ACC112 (cell line): ENCODE measurements around the gene ITGA2B.

Experiments
- H2AFZ ChIP-seq: fragments of 200-600 bp; sonication (generic); one replicate; pipeline ENCODE4 v1.6.0; 2017; ENCODE audit warnings: antibody characterized with exemption, low read length; ENCODE audit not compliant: unreplicated experiment
- H3K27ac ChIP-seq: fragments of 200-600 bp; sonication (generic); 2 replicates; pipeline ENCODE4 v1.5.1; 2014; ENCODE audit warnings: low read depth, mild to moderate bottlenecking, antibody characterized with exemption, low read length, moderate library complexity
- H3K27me3 ChIP-seq: fragments of 200-600 bp; sonication (generic); 2 replicates; pipeline ENCODE4 v1.6.1; 2014; ENCODE audit warnings: mild to moderate bottlenecking, antibody characterized with exemption, low read length, moderate library complexity, mixed read lengths; ENCODE audit not compliant: insufficient read depth
- H3K36me3 ChIP-seq: fragments of 200-600 bp; sonication (generic); 2 replicates; pipeline ENCODE4 v1.6.1; 2016; ENCODE audit warnings: mild to moderate bottlenecking, antibody characterized with exemption, low read length, moderate library complexity, mixed read lengths; ENCODE audit not compliant: insufficient read depth
- H3K4me1 ChIP-seq: fragments of 200-600 bp; sonication (generic); one replicate; pipeline ENCODE4 v1.6.1; 2016; ENCODE audit warnings: low read length, mixed read lengths; ENCODE audit not compliant: insufficient read depth, unreplicated experiment, control insufficient read depth
- H3K4me3 ChIP-seq: fragments of 200-600 bp; sonication (generic); 2 replicates; pipeline ENCODE4 v1.5.1; 2014; ENCODE audit warnings: mild to moderate bottlenecking, low read depth, low read length
- H3K79me2 ChIP-seq: fragments of 200-600 bp; sonication (generic); one replicate; pipeline ENCODE4 v1.6.0; 2016; ENCODE audit warnings: low read length; ENCODE audit not compliant: control insufficient read depth, unreplicated experiment, insufficient read depth

ITGA2B gene

GRCh38 chr17:44390250-44390870 lies 911 bp upstream of the ITGA2B start:
- Histone ChIP-seq H3K79me2 (no peaks in the 10 kb centered on the region), H3K27ac (no peak overlapping the region), H2AFZ (no peak overlapping the region), H3K4me1 (no peaks in the 10 kb centered on the region), H3K4me3 (no peak overlapping the region), H3K36me3 (no peaks in the 10 kb centered on the region), H3K27me3 (peaks cover 15% of the 10 kb centered on the region)

GRCh38 chr17:44389723-44390202 lies 314 bp upstream of the ITGA2B start:
- Histone ChIP-seq H2AFZ (no peak overlapping the region), H3K4me3 (no peak overlapping the region), H3K27me3 (peaks cover 16% of the 10 kb centered on the region), H3K27ac (no peak overlapping the region), H3K79me2 (no peaks in the 10 kb centered on the region), H3K4me1 (no peaks in the 10 kb centered on the region), H3K36me3 (no peaks in the 10 kb centered on the region)

GRCh38 chr17:44387804-44388203 lies 1.6 kb downstream of the ITGA2B start:
- Histone ChIP-seq H3K4me1 (no peaks in the 10 kb centered on the region), H3K27ac (no peak overlapping the region), H3K36me3 (no peaks in the 10 kb centered on the region), H3K4me3 (no peak overlapping the region), H2AFZ (no peak overlapping the region), H3K27me3 (peaks cover 34% of the 10 kb centered on the region), H3K79me2 (no peaks in the 10 kb centered on the region)

GRCh38 chr17:44386182-44386525 lies 3.3 kb downstream of the ITGA2B start:
- Histone ChIP-seq H3K36me3 (no peaks in the 10 kb centered on the region), H3K27ac (no peak overlapping the region), H3K79me2 (no peaks in the 10 kb centered on the region), H2AFZ (no peak overlapping the region), H3K27me3 (peaks cover 38% of the 10 kb centered on the region), H3K4me3 (peak overlapping the region; percentile 74), H3K4me1 (no peaks in the 10 kb centered on the region)

GRCh38 chr17:44385287-44386181 lies 3.9 kb downstream of the ITGA2B start:
- Histone ChIP-seq H3K36me3 (no peaks in the 10 kb centered on the region), H3K27ac (no peak overlapping the region), H2AFZ (peak overlapping the region; percentile 77)

GRCh38 chr17:44384823-44385286 lies 4.6 kb downstream of the ITGA2B start:
- Histone ChIP-seq H3K27me3 (peaks cover 38% of the 10 kb centered on the region), H3K79me2 (no peaks in the 10 kb centered on the region), H3K27ac (no peak overlapping the region), H3K4me3 (peak overlapping the region; percentile 74), H3K4me1 (no peaks in the 10 kb centered on the region), H3K36me3 (no peaks in the 10 kb centered on the region), H2AFZ (peak overlapping the region; percentile 19)

More at GRCh38 chr17:44385287-44386181, 3.9 kb downstream of the ITGA2B start:
- no peaks in the 10 kb centered on the region for H3K79me2 ChIP-seq
- H3K4me1 ChIP-seq: no peaks in the 10 kb centered on the region
- H3K27me3 ChIP-seq: peaks cover 38% of the 10 kb centered on the region
- peak overlapping the region; percentile 74 for H3K4me3 ChIP-seq

- Histone ChIP-seq H3K27me3 (peaks cover 38% of the 10 kb centered on the region), H3K36me3 (no peaks in the 10 kb centered on the region), H3K27ac (no peak overlapping the region), H3K4me1 (no peaks in the 10 kb centered on the region), H3K79me2 (no peaks in the 10 kb centered on the region), H3K4me3 (peak overlapping the region; percentile 74), H2AFZ (peak overlapping the region; percentile 19)
These were observed 5.1 kb downstream of the ITGA2B start for GRCh38 chr17:44384281-44384822.

- no peak overlapping the region for H3K27ac ChIP-seq
- peaks cover 38% of the 10 kb centered on the region for H3K27me3 ChIP-seq
- H3K4me1 ChIP-seq: no peaks in the 10 kb centered on the region
- no peak overlapping the region for H2AFZ ChIP-seq
- H3K79me2 ChIP-seq: no peaks in the 10 kb centered on the region
- H3K4me3 ChIP-seq: no peak overlapping the region
- no peaks in the 10 kb centered on the region for H3K36me3 ChIP-seq
These were observed 5.6 kb downstream of the ITGA2B start for GRCh38 chr17:44383861-44384260.

- no peaks in the 10 kb centered on the region for H3K79me2 ChIP-seq
These were observed 6.1 kb downstream of the ITGA2B start for GRCh38 chr17:44383363-44383762.

GRCh38 chr17:44382917-44383316 lies 6.5 kb downstream of the ITGA2B start:
- no peaks in the 10 kb centered on the region for H3K36me3 ChIP-seq
- H3K4me3 ChIP-seq: no peak overlapping the region
- H3K79me2 ChIP-seq: no peaks in the 10 kb centered on the region
- no peak overlapping the region for H2AFZ ChIP-seq
- H3K4me1 ChIP-seq: no peaks in the 10 kb centered on the region
- H3K27me3 ChIP-seq: peaks cover 38% of the 10 kb centered on the region
- no peak overlapping the region for H3K27ac ChIP-seq

More at GRCh38 chr17:44383363-44383762, 6.1 kb downstream of the ITGA2B start:
- H3K4me3 ChIP-seq: no peak overlapping the region
- H3K27ac ChIP-seq: no peak overlapping the region
- no peaks in the 10 kb centered on the region for H3K4me1 ChIP-seq
- no peaks in the 10 kb centered on the region for H3K36me3 ChIP-seq
- peaks cover 38% of the 10 kb centered on the region for H3K27me3 ChIP-seq
- no peak overlapping the region for H2AFZ ChIP-seq
